B cell (primary cell): Measurements from ENCODE around the gene HTRA2. TPM values are rescaled to one million over a fixed set of nuclear protein-coding genes. Genes with fewer than 3 reads are reported as not detected.

ENCODE experiments used
- ATAC-seq: fragments of 200-7000 bp; cut with Tn5 transposase; one replicate; pipeline ENCODE4 v1.10.0; 2021; ENCODE audit warnings: low read depth, mild to moderate bottlenecking, moderate number of reproducible peaks, moderate library complexity
- CTCF ChIA-PET: fragments of 350-600 bp; sonication (Branson Sonifier 250); formaldehyde crosslinking; loops from one replicate; lab custom pipeline; 2021; ENCODE audit warnings: antibody characterized with exemption, inconsistent platforms; lab: Charles Lee
- POLR2A ChIA-PET: fragments of 350-600 bp; sonication (Branson Sonifier 250); formaldehyde crosslinking; loops from one replicate; lab custom pipeline; 2021; ENCODE audit warnings: antibody characterized with exemption; lab: Charles Lee
- DNase-seq: peaks from one replicate; pipeline ENCODE4 v3.0.0; 2013
- H2AFZ ChIP-seq: 2 replicates; pipeline ENCODE4 v1.6.1; 2012; ENCODE audit warnings: mild to moderate bottlenecking, low read depth, low read length; ENCODE audit not compliant: insufficient read depth, poor library complexity, severe bottlenecking
- H3K27ac ChIP-seq, 2 donors: 1 replicate in 1 of 2; 2 replicates in 1 of 2; pipeline ENCODE4 v1.5.1; 2012 to 2013; ENCODE audit warnings: low read length in 2 of 2, mild to moderate bottlenecking in 2 of 2, moderate library complexity in 1 of 2
- H3K27me3 ChIP-seq, 4 experiments: fragments of 200-600 bp in 1 of 4; sonication (generic) in 1 of 4; replicated peaks in 1 of 4; 1 replicate in 2 of 4; 2 replicates in 2 of 4; pipeline versions ENCODE4 v1.6.1 to v1.7.0; 2013 to 2016; ENCODE audit warnings: low read length in 3 of 4, mild to moderate bottlenecking in 2 of 4, mixed read lengths in 1 of 4, moderate library complexity in 1 of 4; ENCODE audit not compliant: insufficient read depth in 4 of 4, control insufficient read depth in 3 of 4; ENCODE audit errors: control extremely low read depth in 1 of 4
- H3K36me3 ChIP-seq, 2 experiments: replicated peaks in 1 of 2; 1 replicate in 1 of 2; 2 replicates in 1 of 2; pipeline versions ENCODE4 v1.6.1 to v1.7.1; 2013; ENCODE audit warnings: low read length in 1 of 2; ENCODE audit not compliant: insufficient read depth in 2 of 2, control insufficient read depth in 1 of 2; ENCODE audit errors: control extremely low read depth in 1 of 2, extremely low read depth in 1 of 2
- H3K4me1 ChIP-seq, 2 donors: fragments of 200-600 bp in 1 of 2; sonication (generic) in 1 of 2; 1 replicate in 1 of 2; 2 replicates in 1 of 2; pipeline versions ENCODE4 v1.5.1 to v1.6.1; 2013 to 2017; ENCODE audit warnings: low read length in 2 of 2; ENCODE audit not compliant: control insufficient read depth in 2 of 2, insufficient read depth in 2 of 2
- H3K4me2 ChIP-seq: replicated peaks from 2 replicates; pipeline ENCODE3; 2012; ENCODE audit warnings: mild to moderate bottlenecking, low read depth, low read length; ENCODE audit not compliant: poor library complexity, severe bottlenecking
- H3K4me3 ChIP-seq, 5 experiments: fragments of 200-600 bp in 1 of 5; sonication (generic) in 1 of 5; 1 replicate in 3 of 5; 2 replicates in 2 of 5; pipeline versions ENCODE4 v1.5.1 to v1.7.0; 2011 to 2016; ENCODE audit warnings: low read length in 4 of 5, mild to moderate bottlenecking in 4 of 5, low read depth in 2 of 5, control low read depth in 1 of 5, moderate library complexity in 1 of 5; ENCODE audit not compliant: insufficient read depth in 1 of 5; ENCODE audit errors: control extremely low read depth in 1 of 5, extremely low read depth in 1 of 5
- H3K79me2 ChIP-seq: fragments of 200-600 bp; sonication (generic); one replicate; pipeline ENCODE4 v1.6.0; 2016; ENCODE audit warnings: low read length; ENCODE audit not compliant: control insufficient read depth, insufficient read depth
- H3K9ac ChIP-seq: fragments of 200-600 bp; sonication (generic); 2 replicates; pipeline ENCODE4 v1.6.1; 2017; ENCODE audit warnings: mild to moderate bottlenecking, low read length, moderate library complexity
- H3K9me3 ChIP-seq, 3 donors: one replicate each; pipeline versions ENCODE4 v1.6.1 to v1.7.1; 2013; ENCODE audit warnings: low read length in 2 of 3; ENCODE audit not compliant: control insufficient read depth in 2 of 3, insufficient read depth in 1 of 3; ENCODE audit errors: control extremely low read depth in 1 of 3
- H4K20me1 ChIP-seq: 2 replicates; pipeline ENCODE4 v1.6.0; 2012; ENCODE audit warnings: mild to moderate bottlenecking, low read length; ENCODE audit not compliant: insufficient read depth, control insufficient read depth, poor library complexity, severe bottlenecking
- H3K27ac Mint-ChIP-seq: one replicate; pipeline ENCODE4 v1.8.0; 2021; ENCODE audit warnings: mixed read lengths
- H3K27me3 Mint-ChIP-seq: one replicate; pipeline ENCODE4 v1.8.0; 2021; ENCODE audit warnings: mixed read lengths
- H3K4me1 Mint-ChIP-seq: one replicate; pipeline ENCODE4 v1.8.0; 2021; ENCODE audit warnings: mixed read lengths
- H3K4me3 Mint-ChIP-seq: one replicate; pipeline ENCODE4 v1.8.0; 2021; ENCODE audit warnings: mixed read lengths
- H3K9me3 Mint-ChIP-seq: one replicate; pipeline ENCODE4 v1.8.0; 2022; ENCODE audit warnings: mixed read lengths; ENCODE audit not compliant: insufficient read depth
- EZH2 ChIP-seq: IDR thresholded peaks from 2 replicates; pipeline ENCODE4 v1.6.1; 2012; ENCODE audit warnings: borderline replicate concordance, low read depth, mild to moderate bottlenecking, moderate library complexity, low read length; ENCODE audit not compliant: insufficient read depth, poor library complexity, severe bottlenecking
- WGBS: methylation state at CpG from one replicate; pipeline ENCODE4 v1.1.5; 2013; ENCODE audit warnings: missing lambda C conversion rate; ENCODE audit not compliant: insufficient coverage; 5-methylcytosine and 5-hydroxymethylcytosine counted together
- intact Hi-C: fragments of 100-400 bp; cut with micrococcal nuclease; formaldehyde crosslinking; loops from one replicate; pipeline ENCODE4 v1.10.0; 2022
- polyA plus RNA-seq: library from polyadenylated mRNA; depleted of rRNA; stranded (reverse); fragments of >200 nt; gene quantifications from 2 replicates; pipeline ENCODE4 v1.2.3, GENCODE V29; 2012
- total RNA-seq, 2 donors: library from RNA; stranded (reverse); fragments of 120-200 nt in 1 of 2; gene quantifications; 1 replicate in 1 of 2; 2 replicates in 1 of 2; pipeline versions ENCODE4 v1.2.3 to v1.2.4, GENCODE V29; 2013 to 2022
- TF ChIP-seq, protein P1 (sequence below): fragments of 200-600 bp; IDR thresholded peaks from one replicate; pipeline ENCODE4 v1.8.0; 2022; ENCODE audit warnings: antibody characterized with exemption, mild to moderate bottlenecking

The HTRA2 gene
- total and polyA plus RNA-seq, 2 donors (not counting 1 experiment from before 2014, with no cell fraction given): 52.8 to 111 TPM

DNA sequence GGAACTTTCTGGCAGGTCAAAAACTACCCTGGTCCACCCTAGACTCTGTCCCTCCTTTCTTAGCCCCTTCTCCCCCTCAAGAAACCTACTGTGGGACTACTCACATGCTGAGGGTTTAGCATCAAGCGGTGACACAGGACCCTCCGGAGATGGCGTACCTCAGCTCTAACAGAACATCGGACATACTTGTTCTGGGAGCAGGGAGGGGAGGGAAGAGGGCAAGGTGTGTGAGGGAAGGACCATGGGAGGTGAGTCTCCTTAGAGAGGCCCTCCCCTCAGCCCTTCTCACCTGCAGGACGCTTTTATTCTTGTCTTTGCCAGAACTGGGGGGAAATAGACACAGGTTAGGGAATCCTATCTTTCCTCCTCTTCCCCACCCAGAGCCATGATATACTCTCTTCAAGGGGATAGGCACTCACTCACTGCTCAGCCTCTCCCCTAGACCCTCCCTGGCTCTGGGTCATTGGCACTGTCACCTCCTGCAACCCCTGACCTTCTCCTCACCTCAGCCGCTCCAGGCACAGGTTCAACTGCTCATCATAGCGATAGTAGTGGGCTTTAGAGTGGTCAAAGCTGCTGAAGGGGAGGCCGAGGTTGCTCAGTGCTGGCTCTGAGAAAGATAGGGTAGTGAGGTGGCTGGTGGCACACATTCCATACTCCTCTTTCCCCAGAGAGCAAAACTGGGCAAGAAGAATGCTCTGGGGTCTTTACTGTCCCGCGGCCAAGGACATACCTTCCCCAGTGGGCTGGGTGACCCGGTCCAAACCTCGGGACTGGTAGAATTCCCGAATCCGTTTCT, 24.1 kb upstream of the HTRA2 start:
- POLR2A ChIA-PET: no interaction called here
- peaks cover 0 to 58% (median 16%) of the 10 kb centered on the region in 4 experiments for H3K27me3 ChIP-seq
- no peak overlapping the region for H3K9ac ChIP-seq
- peak overlapping the region; percentile 57 for H3K27ac Mint-ChIP-seq
- peaks cover 49% of the 10 kb centered on the region for H3K27me3 Mint-ChIP-seq
- CTCF ChIA-PET: interaction anchor here (1.1 to 8.1 kb wide), 8 partner anchors 11 to 88 kb away, joined by 3 to 111 read pairs (median 6); partner anchors contain the start of genes AUP1, HTRA2 and LOXL3
- peaks cover 8% of the 10 kb centered on the region for H3K79me2 ChIP-seq
- H4K20me1 ChIP-seq: no peaks in the 10 kb centered on the region
- H3K9me3 ChIP-seq: peaks cover 0 to 13% (median 0%) of the 10 kb centered on the region in 3 donors
- no peak for ATAC-seq
- intact Hi-C loops: loop anchor here (5.0 kb wide), 1 partner anchor 147 kb away; the partner anchor contains the start of gene SEMA4F
- H2AFZ ChIP-seq: no peak overlapping the region
- H3K4me1 Mint-ChIP-seq: peaks cover 63% of the 10 kb centered on the region
- peaks cover 0 to 10% of the 10 kb centered on the region in 2 experiments for H3K36me3 ChIP-seq
- H3K4me3 Mint-ChIP-seq: peak overlapping the region; percentile 44
- peaks cover 36 to 42% of the 10 kb centered on the region in 2 donors for H3K4me1 ChIP-seq
- no peak for TF ChIP-seq EZH2
- TF ChIP-seq, protein P1, sequence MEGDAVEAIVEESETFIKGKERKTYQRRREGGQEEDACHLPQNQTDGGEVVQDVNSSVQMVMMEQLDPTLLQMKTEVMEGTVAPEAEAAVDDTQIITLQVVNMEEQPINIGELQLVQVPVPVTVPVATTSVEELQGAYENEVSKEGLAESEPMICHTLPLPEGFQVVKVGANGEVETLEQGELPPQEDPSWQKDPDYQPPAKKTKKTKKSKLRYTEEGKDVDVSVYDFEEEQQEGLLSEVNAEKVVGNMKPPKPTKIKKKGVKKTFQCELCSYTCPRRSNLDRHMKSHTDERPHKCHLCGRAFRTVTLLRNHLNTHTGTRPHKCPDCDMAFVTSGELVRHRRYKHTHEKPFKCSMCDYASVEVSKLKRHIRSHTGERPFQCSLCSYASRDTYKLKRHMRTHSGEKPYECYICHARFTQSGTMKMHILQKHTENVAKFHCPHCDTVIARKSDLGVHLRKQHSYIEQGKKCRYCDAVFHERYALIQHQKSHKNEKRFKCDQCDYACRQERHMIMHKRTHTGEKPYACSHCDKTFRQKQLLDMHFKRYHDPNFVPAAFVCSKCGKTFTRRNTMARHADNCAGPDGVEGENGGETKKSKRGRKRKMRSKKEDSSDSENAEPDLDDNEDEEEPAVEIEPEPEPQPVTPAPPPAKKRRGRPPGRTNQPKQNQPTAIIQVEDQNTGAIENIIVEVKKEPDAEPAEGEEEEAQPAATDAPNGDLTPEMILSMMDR: no peak
- 100% methylated on average over 2 of the region's 14 CpGs for WGBS
- no peak overlapping the region for H3K27ac ChIP-seq
- H3K4me2 ChIP-seq: no peak overlapping the region
- no peaks in the 10 kb centered on the region for H3K9me3 Mint-ChIP-seq
- DNase-seq: no peak
- no peak overlapping the region for H3K4me3 ChIP-seq
